ENCODE measurements around the gene SIRT5.
A peak's percentile ranks its signal among the peaks of the same experiment; 100 is the strongest.

Gene SIRT5

GRCh38 chr6:13538084-13538483 lies 36.3 kb upstream of the SIRT5 start:
- ChIA-PET POLR2A (interaction anchor here (0.7 to 1.1 kb wide), 2 partner anchors 11 to 37 kb away, joined by 4 read pairs; partner anchors contain the start of gene SIRT5), CTCF (interaction anchor here (0.8 to 3.3 kb wide), 21 partner anchors 9 to 205 kb away, joined by 3 to 15 read pairs (median 4); partner anchors contain the start of gene SIRT5)
- H3K9me3 ChIP-seq (ENCODE audit: control extremely low read depth in 1 of 5, control insufficient read depth in 4 of 5, insufficient read depth in 2 of 5, low read depth in 1 of 5, low read length in 4 of 5) = no peaks in the 10 kb centered on the region
- no peaks in the 10 kb centered on the region for H3K27me3 ChIP-seq (replicated peaks in 2 of 5; ENCODE audit: control insufficient read depth in 4 of 5, insufficient read depth in 5 of 5, low read length in 4 of 5)
- H3K27ac ChIP-seq (ENCODE audit: insufficient read depth in 1 of 2, low read depth in 1 of 2, low read length in 2 of 2, poor library complexity in 1 of 2, severe bottlenecking in 2 of 2) = no peak overlapping the region
- no peak overlapping the region for H3K4me3 ChIP-seq (ENCODE audit: control insufficient read depth in 1 of 7, extremely low read depth in 1 of 7, insufficient read depth in 4 of 7, low read depth in 2 of 7, low read length in 6 of 7)
- WGBS (ENCODE audit: insufficient coverage) = 100% methylated on average over 1 of the region's 2 CpGs
- H3K4me1 ChIP-seq (ENCODE audit: control extremely low read depth in 1 of 4, control insufficient read depth in 4 of 4, insufficient read depth in 4 of 4, low read length in 3 of 4) = peaks cover 0 to 2% (median 0%) of the 10 kb centered on the region in 4 experiments
- no peaks in the 10 kb centered on the region for H3K36me3 ChIP-seq (ENCODE audit: control insufficient read depth in 4 of 4, insufficient read depth in 4 of 4, low read length in 3 of 4)
- DNase-seq = peak; percentile 66 to 75 (median 75)

GRCh38 chr6:13538600-13538999 lies 35.8 kb upstream of the SIRT5 start:
- Histone ChIP-seq H3K4me1 (ENCODE audit: control extremely low read depth in 1 of 4, control insufficient read depth in 4 of 4, insufficient read depth in 4 of 4, low read length in 3 of 4) (peaks cover 0 to 2% (median 0%) of the 10 kb centered on the region in 4 experiments), H3K36me3 (ENCODE audit: control insufficient read depth in 4 of 4, insufficient read depth in 4 of 4, low read length in 3 of 4) (no peaks in the 10 kb centered on the region), H3K27me3 (replicated peaks in 2 of 5; ENCODE audit: control insufficient read depth in 4 of 5, insufficient read depth in 5 of 5, low read length in 4 of 5) (no peaks in the 10 kb centered on the region), H3K9me3 (ENCODE audit: control extremely low read depth in 1 of 5, control insufficient read depth in 4 of 5, insufficient read depth in 2 of 5, low read depth in 1 of 5, low read length in 4 of 5) (no peaks in the 10 kb centered on the region), H3K27ac (ENCODE audit: insufficient read depth in 1 of 2, low read depth in 1 of 2, low read length in 2 of 2, poor library complexity in 1 of 2, severe bottlenecking in 2 of 2) (no peak overlapping the region), H3K4me3 (ENCODE audit: control insufficient read depth in 1 of 7, extremely low read depth in 1 of 7, insufficient read depth in 4 of 7, low read depth in 2 of 7, low read length in 6 of 7) (no peak overlapping the region)
- WGBS (ENCODE audit: insufficient coverage) = 100% methylated on average over 3 of the region's 3 CpGs
- DNase-seq = no peak
- ChIA-PET POLR2A (interaction anchor here (0.7 kb wide), 1 partner anchor 36 kb away, joined by 4 read pairs; the partner anchor contains the start of gene SIRT5), CTCF (interaction anchor here (0.8 to 3.3 kb wide), 16 partner anchors 9 to 204 kb away, joined by 3 to 15 read pairs (median 5); partner anchors contain the start of gene SIRT5)

GRCh38 chr6:13539572-13539971 lies 34.8 kb upstream of the SIRT5 start:
- WGBS (ENCODE audit: insufficient coverage) = no CpG with 5 or more reads among the region's 1 CpG
- no peak overlapping the region for H3K4me3 ChIP-seq (ENCODE audit: control insufficient read depth in 1 of 7, extremely low read depth in 1 of 7, insufficient read depth in 4 of 7, low read depth in 2 of 7, low read length in 6 of 7)
- H3K36me3 ChIP-seq (ENCODE audit: control insufficient read depth in 4 of 4, insufficient read depth in 4 of 4, low read length in 3 of 4) = no peaks in the 10 kb centered on the region
- H3K27me3 ChIP-seq (replicated peaks in 2 of 5; ENCODE audit: control insufficient read depth in 4 of 5, insufficient read depth in 5 of 5, low read length in 4 of 5) = no peaks in the 10 kb centered on the region
- H3K4me1 ChIP-seq (ENCODE audit: control extremely low read depth in 1 of 4, control insufficient read depth in 4 of 4, insufficient read depth in 4 of 4, low read length in 3 of 4) = peaks cover 0 to 2% (median 0%) of the 10 kb centered on the region in 4 experiments
- peak in 1 of 3 donors; percentile 28 for DNase-seq
- no peaks in the 10 kb centered on the region for H3K9me3 ChIP-seq (ENCODE audit: control extremely low read depth in 1 of 5, control insufficient read depth in 4 of 5, insufficient read depth in 2 of 5, low read depth in 1 of 5, low read length in 4 of 5)
- CTCF ChIA-PET = interaction anchor here (0.6 to 3.3 kb wide), 10 partner anchors 9 to 631 kb away, joined by 3 to 14 read pairs (median 4); no protein-coding TSS in a partner anchor
- H3K27ac ChIP-seq (ENCODE audit: insufficient read depth in 1 of 2, low read depth in 1 of 2, low read length in 2 of 2, poor library complexity in 1 of 2, severe bottlenecking in 2 of 2) = no peak overlapping the region
- POLR2A ChIA-PET = no interaction called here

GRCh38 chr6:13541496-13541895 lies 32.9 kb upstream of the SIRT5 start:
- Histone ChIP-seq H3K9me3 (ENCODE audit: control extremely low read depth in 1 of 5, control insufficient read depth in 4 of 5, insufficient read depth in 2 of 5, low read depth in 1 of 5, low read length in 4 of 5) (peaks cover 0 to 4% (median 0%) of the 10 kb centered on the region in 5 experiments), H3K4me1 (ENCODE audit: control extremely low read depth in 1 of 4, control insufficient read depth in 4 of 4, insufficient read depth in 4 of 4, low read length in 3 of 4) (peaks cover 0 to 2% (median 0%) of the 10 kb centered on the region in 4 experiments), H3K27me3 (replicated peaks in 2 of 5; ENCODE audit: control insufficient read depth in 4 of 5, insufficient read depth in 5 of 5, low read length in 4 of 5) (no peaks in the 10 kb centered on the region), H3K4me3 (ENCODE audit: control insufficient read depth in 1 of 7, extremely low read depth in 1 of 7, insufficient read depth in 4 of 7, low read depth in 2 of 7, low read length in 6 of 7) (no peak overlapping the region), H3K27ac (ENCODE audit: insufficient read depth in 1 of 2, low read depth in 1 of 2, low read length in 2 of 2, poor library complexity in 1 of 2, severe bottlenecking in 2 of 2) (no peak overlapping the region), H3K36me3 (ENCODE audit: control insufficient read depth in 4 of 4, insufficient read depth in 4 of 4, low read length in 3 of 4) (no peaks in the 10 kb centered on the region)
- no peak for DNase-seq
- CTCF ChIA-PET = interaction anchor here (1.3 kb wide), 1 partner anchor 11 kb away, joined by 4 read pairs; no protein-coding TSS in a partner anchor
- POLR2A ChIA-PET = no interaction called here
- 95% methylated on average over 32 of the region's 35 CpGs for WGBS (ENCODE audit: insufficient coverage)

- CTCF ChIA-PET = no interaction called here
- POLR2A ChIA-PET = no interaction called here
- WGBS (ENCODE audit: insufficient coverage) = 90% methylated on average over 9 of the region's 11 CpGs
- Histone ChIP-seq H3K36me3 (ENCODE audit: control insufficient read depth in 4 of 4, insufficient read depth in 4 of 4, low read length in 3 of 4) (no peaks in the 10 kb centered on the region), H3K9me3 (ENCODE audit: control extremely low read depth in 1 of 5, control insufficient read depth in 4 of 5, insufficient read depth in 2 of 5, low read depth in 1 of 5, low read length in 4 of 5) (peaks cover 0 to 4% (median 0%) of the 10 kb centered on the region in 5 experiments), H3K4me3 (ENCODE audit: control insufficient read depth in 1 of 7, extremely low read depth in 1 of 7, insufficient read depth in 4 of 7, low read depth in 2 of 7, low read length in 6 of 7) (no peak overlapping the region), H3K4me1 (ENCODE audit: control extremely low read depth in 1 of 4, control insufficient read depth in 4 of 4, insufficient read depth in 4 of 4, low read length in 3 of 4) (peaks cover 0 to 3% (median 0%) of the 10 kb centered on the region in 4 experiments), H3K27me3 (replicated peaks in 2 of 5; ENCODE audit: control insufficient read depth in 4 of 5, insufficient read depth in 5 of 5, low read length in 4 of 5) (no peaks in the 10 kb centered on the region), H3K27ac (ENCODE audit: insufficient read depth in 1 of 2, low read depth in 1 of 2, low read length in 2 of 2, poor library complexity in 1 of 2, severe bottlenecking in 2 of 2) (no peak overlapping the region)
- DNase-seq = no peak
These were observed 29.8 kb upstream of the SIRT5 start for GRCh38 chr6:13544454-13545186.

- ChIA-PET CTCF (no interaction called here), POLR2A (no interaction called here)
- H3K4me1 ChIP-seq (ENCODE audit: control extremely low read depth in 1 of 4, control insufficient read depth in 4 of 4, insufficient read depth in 4 of 4, low read length in 3 of 4) = peaks cover 0 to 10% (median 3%) of the 10 kb centered on the region in 4 experiments
- DNase-seq = no peak
- H3K36me3 ChIP-seq (ENCODE audit: control insufficient read depth in 4 of 4, insufficient read depth in 4 of 4, low read length in 3 of 4) = no peaks in the 10 kb centered on the region
- peaks cover 0 to 4% (median 0%) of the 10 kb centered on the region in 5 experiments for H3K9me3 ChIP-seq (ENCODE audit: control extremely low read depth in 1 of 5, control insufficient read depth in 4 of 5, insufficient read depth in 2 of 5, low read depth in 1 of 5, low read length in 4 of 5)
- no peaks in the 10 kb centered on the region for H3K27me3 ChIP-seq (replicated peaks in 2 of 5; ENCODE audit: control insufficient read depth in 4 of 5, insufficient read depth in 5 of 5, low read length in 4 of 5)
- H3K4me3 ChIP-seq (ENCODE audit: control insufficient read depth in 1 of 7, extremely low read depth in 1 of 7, insufficient read depth in 4 of 7, low read depth in 2 of 7, low read length in 6 of 7) = no peak overlapping the region
- H3K27ac ChIP-seq (ENCODE audit: insufficient read depth in 1 of 2, low read depth in 1 of 2, low read length in 2 of 2, poor library complexity in 1 of 2, severe bottlenecking in 2 of 2) = no peak overlapping the region
These were observed 28.5 kb upstream of the SIRT5 start for GRCh38 chr6:13545885-13546284.
